DMS153 (cell line): ENCODE data around the gene KLK10.

Experiments used
- DNase-seq: peaks from one replicate; lab custom pipeline; 2025; lab: John Stamatoyannopoulos, UW

The KLK10 gene, protein sequence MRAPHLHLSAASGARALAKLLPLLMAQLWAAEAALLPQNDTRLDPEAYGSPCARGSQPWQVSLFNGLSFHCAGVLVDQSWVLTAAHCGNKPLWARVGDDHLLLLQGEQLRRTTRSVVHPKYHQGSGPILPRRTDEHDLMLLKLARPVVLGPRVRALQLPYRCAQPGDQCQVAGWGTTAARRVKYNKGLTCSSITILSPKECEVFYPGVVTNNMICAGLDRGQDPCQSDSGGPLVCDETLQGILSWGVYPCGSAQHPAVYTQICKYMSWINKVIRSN

DNA sequence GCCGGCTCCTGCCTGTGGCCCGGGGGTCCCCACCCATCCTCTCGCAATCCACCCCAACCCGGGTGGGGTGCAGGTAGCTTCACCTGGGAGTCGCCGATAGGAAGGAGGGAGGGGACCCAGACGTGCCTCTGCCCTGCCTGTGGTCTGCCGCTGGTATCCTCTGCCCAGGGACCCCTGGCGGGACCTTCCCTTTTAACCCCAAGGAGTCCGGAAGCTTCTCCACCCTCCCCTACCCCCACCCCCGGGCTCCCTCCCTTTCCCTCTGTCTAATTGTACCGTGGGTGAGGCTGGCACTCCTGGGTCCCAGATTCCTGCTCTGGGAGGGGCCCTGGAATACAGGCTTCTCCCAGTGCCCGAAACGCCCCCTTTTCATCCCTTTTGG, at the start of gene KLK10:
Gene KLK10 (minus strand): TSS at position 166 of the 382 bp plus-strand sequence. CDS start 579 bp downstream, outside the sequence.
- no peak for DNase-seq

DNA sequence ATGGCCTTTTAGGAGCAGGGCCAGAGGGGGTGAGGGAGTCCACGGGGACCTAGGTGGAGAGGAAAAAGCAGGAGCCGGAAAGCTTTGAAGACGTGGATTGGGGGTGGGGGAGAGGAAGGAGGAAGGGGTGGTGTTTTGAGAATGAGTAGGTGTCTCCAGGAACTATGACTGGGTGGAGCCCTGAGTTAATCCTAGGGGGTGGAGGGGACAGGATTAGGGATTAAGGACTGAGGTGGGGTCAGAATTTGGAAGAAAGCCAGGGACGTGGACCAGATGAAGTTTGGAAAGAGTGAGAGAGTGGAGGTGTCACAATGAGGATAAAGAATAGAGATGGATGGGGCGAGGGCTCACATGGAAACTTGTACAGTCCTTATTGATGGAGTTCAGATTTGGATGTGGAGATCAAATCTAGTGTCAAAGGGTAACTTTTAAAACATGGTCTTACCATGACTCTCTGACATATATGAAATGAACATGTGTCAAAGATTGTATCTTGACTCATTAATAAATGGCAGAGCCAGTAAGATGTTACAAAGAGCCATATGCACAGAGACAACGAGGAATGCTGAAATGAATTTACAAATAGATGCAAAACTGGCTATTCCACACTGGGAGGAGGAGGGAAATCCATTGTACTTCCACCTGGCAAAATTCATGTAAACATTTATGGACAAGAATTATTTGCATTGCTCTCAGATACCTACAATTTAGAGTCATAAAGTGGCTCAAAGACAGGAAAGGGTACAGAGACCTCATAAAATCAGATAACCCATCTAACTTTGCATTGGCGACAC, 47.1 kb upstream of the KLK10 start:
- no peak for DNase-seq

DNA sequence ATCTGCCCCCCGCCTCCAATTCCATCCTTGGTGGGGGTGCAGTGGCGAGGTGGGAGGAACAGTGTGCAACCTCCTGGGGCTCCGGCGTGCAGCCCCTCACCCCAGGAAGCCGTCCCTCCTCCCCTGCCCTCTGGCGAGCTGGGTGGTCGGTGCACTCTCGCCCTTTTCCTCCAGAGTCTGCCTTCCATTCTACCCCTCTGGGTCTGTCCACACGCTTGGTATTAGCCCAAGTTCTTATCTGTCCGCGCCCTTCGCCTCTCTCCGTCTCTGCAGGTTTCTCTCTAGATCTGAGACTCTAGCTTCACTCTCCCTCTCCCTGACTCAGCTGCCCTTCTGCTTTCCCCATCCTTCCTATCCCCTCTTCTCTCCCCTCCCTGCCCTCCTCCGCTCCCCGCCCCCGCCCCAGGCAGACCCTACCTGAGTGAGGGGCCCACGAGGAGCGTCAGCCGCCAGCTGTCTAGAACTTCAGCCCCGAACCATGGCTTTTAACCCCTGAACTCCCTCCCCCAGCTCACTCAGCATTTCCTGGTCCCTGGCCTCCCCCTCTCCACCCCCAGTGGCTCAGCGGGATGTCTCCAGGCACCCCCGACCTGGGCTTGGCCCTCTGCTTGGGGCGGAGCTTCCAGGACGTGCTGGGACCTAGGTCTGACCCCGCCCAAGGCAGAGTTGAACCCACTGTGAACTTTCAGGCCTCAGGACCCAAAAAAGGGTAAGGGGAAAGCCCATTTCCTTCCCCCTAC, 45.9 kb upstream of the KLK10 start:
- no peak for DNase-seq

DNA sequence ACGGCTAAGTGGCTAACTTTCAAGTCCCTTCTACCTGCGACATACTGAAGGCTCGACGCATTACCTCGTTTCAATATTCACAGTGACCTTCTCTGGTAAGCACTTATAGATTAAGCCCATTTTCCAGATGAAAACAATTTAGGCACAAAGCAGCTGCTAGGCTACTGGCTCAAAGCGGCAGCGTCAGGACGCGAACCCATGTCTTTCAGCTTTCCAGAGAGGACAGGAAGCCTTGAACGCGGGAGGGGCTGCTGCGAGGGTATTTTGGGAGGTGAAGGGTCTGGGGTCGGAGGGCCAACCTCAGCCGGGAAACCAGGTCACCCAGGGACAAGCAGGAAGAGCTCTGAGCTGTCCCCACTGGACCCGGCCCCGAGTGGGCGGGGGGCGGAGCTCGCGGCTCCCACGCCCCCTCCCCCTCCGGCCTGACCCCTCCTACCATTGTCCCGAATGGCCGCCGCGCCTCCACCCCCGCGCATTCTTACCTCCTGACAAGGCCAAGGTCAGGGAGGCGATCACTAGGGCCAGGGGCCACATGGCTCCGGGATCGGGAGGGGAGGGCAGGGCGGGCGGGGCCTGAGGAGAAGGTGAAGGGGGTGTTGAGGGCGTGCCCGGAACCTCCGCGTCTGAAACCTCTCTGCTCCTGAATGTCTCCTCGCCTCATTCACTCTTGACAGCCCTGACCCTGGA, 45.2 kb upstream of the KLK10 start, which contains the start of gene KLK13:
Gene KLK13 (minus strand): TSS at position 559 of the 687 bp plus-strand sequence. CDS start 25 bp downstream, at position 534.
- DNase-seq = no peak

DNA sequence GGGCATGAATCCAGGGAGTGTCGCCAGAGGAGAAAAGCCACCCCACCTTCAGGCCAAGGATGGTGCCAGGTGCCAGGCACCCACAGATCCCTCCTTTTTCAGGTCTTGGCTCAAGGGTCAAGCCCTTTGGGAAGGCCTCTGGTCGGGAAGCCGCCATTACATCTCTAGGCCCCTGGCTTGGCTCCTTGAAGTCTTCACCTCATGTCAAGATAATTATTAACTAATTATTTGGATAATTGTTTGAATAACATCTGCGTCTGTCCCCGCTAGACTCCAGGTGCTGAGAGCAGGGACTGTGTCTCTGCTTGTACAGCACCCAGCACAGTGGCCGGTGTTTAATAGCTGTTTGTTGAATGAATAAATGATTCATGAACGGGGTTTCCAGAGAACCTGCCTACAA, 44.2 kb upstream of the KLK10 start:
- DNase-seq = no peak

DNA sequence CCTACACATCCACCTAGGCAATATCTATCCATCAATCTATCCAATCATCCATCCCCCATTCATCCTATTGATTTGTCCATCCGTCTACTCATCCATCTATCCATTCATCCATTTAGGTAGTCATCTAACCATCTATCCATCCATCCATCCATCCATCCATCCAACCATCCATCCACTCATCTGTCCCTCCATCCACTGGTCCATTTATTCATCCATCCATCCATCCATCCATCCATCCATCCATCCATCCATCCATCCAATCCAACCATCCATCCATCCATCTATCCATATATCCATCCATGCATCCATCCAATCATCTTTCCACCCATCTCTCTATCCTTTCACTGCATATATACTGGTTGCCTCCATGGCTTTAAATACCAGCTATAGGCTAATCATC, 41.5 kb upstream of the KLK10 start:
- no peak for DNase-seq

DNA sequence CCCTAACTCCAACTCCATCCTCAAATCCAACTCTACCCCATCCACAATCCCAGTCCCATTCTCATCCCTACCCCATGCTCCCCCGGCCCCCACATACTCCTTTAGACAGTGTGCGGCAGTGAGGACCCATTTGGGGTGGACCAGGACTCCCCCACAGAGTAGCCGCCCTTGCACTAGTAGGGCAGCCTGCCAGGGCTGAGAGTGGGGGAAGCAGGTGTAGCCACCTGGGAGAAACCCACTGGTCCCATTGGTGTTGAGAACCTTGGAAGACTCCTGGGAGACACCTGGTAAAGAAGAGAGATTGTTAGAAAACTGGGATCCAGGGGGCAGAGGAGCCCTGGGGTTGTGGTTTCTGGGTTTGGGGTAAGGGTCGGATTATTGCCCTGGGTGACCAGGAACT, 40.8 kb upstream of the KLK10 start:
- no peak for DNase-seq

DNA sequence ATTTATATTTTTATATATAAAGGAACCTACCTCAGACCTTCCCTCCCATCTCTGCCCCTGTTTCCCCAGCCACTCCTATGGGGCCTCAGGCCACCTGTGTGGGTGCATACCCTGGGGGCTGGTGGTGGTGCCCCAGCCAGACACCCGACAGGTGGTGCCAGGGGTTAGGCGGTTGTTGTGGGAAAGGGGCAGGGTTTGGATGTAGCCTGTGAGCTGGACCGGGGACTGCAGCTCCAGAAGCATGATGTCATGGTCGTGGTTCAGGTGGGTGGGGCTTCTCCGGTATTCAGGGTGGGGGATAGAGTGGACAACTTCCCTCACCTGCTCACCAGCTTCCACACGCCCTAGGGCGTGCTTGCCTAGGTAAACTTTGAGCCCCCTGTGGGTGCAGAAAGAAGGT, 40.2 kb upstream of the KLK10 start:
- no peak for DNase-seq

DNA sequence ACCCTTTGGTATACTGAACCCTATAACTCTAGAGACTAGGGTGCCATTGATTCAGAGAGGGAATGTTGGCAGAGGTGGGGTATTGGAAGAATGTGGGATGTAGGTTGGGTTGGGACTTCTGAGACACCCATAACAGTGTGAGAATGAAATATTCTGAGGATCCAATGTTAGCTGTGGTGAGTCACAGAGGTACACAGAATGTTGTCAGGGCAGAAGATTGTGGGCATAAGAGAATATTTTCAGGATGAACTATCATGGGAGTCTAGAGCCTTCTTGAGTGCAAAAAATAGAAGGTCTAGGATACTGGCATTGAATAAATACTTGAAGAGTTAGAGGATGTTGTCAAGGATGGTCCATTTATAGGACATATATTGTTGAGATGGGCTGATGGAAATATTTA, 36.4 kb upstream of the KLK10 start:
- DNase-seq = no peak

DNA sequence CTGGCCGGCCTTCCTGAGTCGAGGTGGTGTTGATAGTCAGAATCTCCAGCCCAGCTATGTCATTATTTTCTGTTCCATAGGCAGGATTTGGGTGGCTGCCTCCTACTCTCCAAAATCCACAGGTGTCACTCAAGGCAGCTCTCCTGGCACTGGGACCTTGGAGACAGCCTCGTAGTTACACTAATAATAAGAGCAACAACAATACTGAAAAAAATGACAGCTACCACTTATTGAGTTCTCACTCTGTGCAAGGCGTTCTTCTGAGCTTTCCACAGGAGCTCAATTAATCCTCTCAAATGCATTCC, 27.5 kb upstream of the KLK10 start:
- DNase-seq = no peak

DNA sequence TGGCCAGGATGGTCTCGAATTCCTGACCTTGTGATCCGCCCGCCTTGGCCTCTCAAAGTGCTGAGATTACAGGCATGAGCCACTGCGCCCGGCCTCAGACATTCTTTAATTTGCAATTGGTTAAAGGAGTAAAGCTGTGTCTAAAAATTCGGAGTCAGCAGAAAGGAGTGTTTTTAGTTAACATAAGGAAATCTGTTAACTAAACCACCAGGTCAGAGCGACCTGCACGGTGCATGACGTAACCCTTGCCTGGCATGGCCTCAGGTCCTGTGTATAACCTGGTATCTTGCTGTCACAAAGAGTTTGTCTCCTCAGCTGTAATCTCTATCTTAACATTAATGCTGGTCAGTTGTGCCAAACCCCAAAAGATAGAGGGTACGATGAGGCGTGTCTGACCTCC, 24.8 kb upstream of the KLK10 start:
- no peak for DNase-seq

DNA sequence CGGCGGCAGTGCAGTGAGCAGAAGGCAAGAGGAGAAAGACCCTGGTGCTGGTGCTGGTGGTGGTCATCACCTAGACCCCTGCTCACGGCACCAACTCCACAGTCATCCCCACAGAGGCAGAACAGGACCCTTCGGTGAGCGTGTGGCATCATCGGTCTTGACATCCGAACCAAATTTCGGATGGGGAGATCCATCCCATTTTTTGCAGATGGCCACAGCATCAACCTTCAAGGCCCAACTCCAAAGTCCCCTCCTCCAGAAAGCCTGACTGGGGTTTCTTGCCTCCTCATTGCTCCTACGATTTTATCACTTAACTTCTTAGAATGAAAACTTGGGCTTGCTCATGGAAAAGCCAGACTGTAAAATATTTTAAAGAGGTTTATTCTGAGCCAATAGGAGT, 24.0 kb upstream of the KLK10 start:
- DNase-seq = no peak

DNA sequence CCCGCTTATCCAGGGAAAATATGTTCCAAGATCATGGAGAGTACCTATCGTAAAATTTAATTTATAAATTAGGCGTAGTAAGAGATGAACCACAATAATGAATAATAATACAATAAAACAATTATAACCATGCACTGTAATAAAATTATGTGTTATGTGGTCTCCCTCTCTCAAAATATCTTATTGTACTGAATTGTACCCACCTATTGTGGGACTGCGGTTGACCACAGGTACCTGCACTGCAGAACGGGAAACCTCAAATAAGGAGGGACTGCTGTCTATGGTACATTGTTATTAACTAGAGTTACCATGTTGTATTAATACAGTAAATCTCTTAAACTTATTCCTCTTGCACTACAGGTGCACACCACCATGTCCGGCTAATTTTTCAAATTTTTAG, 20.6 kb upstream of the KLK10 start:
- DNase-seq = no peak

DNA sequence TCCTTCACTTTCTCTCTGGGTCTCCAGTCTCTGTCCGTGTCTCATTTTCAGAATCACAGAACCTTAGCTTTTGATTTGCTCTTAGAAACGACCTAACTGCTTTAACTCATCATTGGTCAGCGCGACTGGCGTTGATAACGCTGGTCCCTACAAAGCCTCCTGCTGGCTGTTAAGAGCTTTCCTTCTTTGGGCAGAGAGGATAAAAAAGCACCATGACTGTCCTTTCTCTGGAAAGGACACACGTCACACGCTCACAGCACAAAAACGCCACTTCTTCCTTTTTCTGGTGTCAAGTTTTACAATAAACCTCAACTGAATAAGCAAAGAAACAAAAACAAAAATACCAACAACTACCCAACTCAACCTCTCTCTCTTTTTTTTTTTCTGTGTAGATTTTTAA, 17.0 kb upstream of the KLK10 start:
- DNase-seq = no peak

DNA sequence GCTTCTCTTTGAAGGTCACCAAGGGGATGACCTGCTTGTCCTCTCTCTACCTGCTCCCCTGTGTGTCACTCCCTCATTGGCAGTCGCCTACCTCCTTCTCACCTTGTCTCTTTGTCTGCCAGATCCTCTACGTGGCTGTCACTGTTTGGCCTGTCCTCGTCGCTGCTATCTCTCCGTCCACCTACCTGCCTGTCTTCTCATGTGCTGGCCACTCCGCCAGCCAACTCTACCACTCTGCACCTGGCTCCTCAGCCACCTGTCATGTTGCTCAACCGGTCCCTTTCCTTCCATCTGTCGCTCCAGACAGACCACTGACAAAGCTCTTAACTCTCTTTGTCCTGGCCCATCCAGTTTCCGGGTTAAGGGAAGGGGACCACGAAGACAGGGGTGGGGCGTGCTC, 15.2 kb upstream of the KLK10 start, which contains the start of gene KLK12:
Gene KLK12 (minus strand): TSS at position 299 of the 400 bp plus-strand sequence. CDS start 381 bp downstream, outside the sequence.
- peak; percentile 76 for DNase-seq

DNA sequence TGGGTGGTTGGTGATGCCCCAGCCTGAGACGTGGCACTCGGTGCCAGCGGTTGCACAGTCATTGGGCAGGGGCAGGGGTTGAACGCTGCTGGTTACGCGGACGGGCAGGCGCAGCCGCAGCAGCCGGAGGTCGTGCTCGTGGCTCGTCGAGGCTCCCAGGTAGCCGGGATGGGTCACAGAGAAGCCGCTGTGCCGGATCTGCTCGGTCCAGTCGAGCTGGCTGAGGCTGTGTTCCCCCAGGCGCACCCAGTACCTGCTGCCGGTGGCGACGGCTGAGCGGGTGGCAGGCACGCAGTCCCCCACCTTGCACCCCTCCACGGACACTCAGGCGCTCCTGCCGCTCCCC, 12.3 kb upstream of the KLK10 start:
- DNase-seq = no peak

DNA sequence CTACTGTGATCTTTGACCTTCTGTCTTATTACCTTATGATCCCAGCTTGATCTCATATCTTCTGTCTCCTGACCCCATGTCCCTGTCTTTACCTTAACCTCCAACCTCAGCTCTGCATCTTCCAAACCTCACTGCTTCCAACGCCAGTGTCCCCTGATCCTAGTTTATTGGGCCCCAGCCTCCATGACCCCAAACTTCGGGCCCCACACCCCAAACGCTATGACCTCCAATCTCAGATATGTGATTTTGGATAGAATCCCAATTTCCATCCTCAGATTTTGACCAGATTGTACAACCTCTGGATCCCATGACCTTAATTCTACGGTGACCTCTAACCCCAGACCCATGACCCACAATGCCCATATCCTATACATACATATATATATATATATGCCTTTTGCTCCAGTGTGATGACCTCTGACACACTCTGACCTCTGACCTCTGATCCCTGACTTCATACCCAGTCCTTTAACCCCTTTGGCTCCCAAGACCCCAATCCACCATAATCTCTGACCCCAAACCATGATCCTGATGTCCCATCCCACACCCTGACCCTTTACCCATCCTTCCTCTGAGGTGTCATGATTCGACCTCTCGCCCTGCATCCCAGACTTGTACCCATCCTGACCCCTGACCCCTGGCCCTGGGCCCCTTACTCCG, 11.8 kb upstream of the KLK10 start:
- no peak for DNase-seq

DNA sequence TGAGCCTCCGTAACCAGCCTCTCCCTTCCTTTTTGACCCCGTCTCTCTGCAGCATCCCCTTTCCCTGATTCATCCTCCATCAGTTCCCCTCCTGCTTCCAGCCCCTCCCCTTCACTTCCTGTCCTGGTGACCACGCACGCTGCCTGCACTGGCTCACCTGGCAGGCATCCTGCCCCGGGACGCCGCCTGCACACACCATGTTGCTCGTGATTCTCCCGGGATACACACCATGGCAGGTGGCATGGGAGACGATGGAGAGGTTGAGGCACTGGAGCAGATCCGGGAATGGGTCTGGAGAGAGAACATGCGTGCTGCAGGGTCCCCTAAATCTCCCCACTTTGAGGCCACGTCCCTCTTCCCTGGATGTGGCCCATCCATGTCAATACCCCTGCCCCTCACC, 11.1 kb upstream of the KLK10 start:
- no peak for DNase-seq

DNA sequence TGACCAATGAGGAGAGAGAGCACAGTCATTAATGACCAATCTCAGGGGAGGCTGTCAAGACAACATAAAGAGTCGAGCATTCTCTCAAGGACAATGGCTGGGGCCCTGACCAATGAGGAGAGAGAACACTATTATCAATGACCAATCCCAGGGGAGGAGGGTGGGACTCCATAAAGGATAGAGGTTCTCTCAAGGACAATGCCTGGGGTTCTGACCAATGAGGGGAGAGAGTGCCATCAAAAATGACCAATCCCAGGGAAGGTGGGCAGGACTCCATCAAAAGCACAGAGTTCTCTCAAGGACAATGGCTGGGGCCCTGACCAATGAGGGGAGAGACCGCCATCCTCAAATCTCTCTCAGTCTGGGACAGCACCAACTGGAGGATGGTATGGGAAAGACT, 10.2 kb upstream of the KLK10 start:
- no peak for DNase-seq

DNA sequence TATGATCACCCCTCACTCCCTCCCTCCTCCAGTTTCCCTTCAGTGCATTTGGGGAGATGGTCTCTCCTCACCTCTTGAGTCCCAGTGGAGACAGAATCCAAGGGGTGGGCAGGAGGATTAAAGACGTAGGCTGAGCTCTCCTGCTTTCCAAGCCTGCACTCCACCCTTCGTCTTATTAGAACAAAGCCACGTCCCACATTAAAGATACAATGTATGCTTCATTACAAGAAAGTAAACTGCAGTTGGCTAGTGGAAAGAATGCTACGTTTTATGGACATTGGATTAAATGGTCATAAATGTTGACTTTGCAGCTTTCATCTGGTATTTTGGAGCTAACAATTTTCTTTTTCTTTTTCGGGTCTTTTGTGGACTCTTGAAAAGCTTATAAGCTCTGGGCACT, 8.4 kb upstream of the KLK10 start:
- no peak for DNase-seq

DNA sequence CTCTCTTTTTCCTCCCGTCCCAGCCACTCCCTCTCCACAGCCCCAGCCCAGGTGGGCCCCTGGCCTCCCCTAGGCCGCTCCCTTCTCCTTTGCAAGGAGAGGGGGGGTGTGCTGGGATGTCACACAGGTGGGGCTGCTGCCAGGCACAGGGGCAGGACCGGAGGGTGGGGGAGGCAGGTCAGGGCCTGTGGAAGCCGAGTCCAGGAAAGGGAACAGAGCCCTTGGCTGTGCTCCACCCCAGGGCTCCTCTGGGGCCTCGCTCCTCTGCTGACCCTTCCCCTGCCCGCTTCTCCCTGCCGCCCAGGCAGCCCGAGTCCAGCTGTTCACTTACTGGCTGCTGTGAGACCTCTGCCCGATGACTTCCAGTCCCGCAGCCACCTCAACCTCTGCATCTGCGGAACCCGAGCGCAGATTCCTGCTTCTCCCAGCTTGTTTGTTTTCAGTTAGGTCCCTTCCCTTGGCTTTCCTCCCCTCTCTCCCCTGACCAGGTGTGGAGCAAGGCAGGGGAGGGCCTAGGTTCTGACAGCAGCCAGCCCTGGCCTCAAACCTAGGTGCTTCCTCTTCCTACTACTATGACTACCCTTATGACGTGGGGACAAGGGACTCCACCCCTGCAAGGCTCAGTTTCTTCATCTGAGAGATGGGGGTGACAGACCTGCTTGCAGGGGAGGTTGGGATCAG, 7.8 kb upstream of the KLK10 start:
- no peak for DNase-seq

DNA sequence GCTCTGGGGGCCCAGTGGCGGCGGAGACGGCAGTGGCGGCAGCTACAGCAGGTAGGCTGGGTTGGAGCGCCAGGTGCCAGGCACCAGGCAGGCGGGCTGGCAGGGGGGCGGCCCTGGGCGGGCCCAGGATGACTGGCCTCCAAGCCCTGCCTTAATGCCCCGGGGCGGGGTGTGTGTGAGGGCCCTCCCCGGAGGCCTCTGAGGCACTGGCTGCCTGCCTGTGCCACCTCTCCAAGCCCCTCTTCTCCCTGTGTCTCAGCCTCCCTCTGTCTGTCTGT, 7.0 kb upstream of the KLK10 start, which contains the start of gene KLK11:
Gene KLK11 (minus strand): TSS at position 63 of the 278 bp plus-strand sequence. CDS start 985 bp downstream, outside the sequence.
- DNase-seq = peak; percentile 48
